Ovary (tissue), 3 donors: ENCODE results near the gene RGP1.

Source experiments
- CTCF ChIP-seq, 3 donors: fragments of 450-650 bp in 2 of 3; fragments of 200-600 bp in 1 of 3; IDR thresholded peaks; one replicate each; pipeline versions ENCODE4 v1.5.1 to v1.8.0; 2016 to 2022; ENCODE audit warnings: antibody characterized with exemption in 3 of 3, mild to moderate bottlenecking in 1 of 3
- EP300 ChIP-seq: sonication (generic); formaldehyde crosslinking; IDR thresholded peaks from one replicate; pipeline ENCODE4 v1.6.1; 2017; ENCODE audit warnings: antibody characterized with exemption
- POLR2A ChIP-seq: fragments of 450-650 bp; IDR thresholded peaks from one replicate; pipeline ENCODE4 v1.6.1; 2017; ENCODE audit warnings: antibody characterized with exemption, mild to moderate bottlenecking, moderate library complexity
- donor health status: DM: no; HTN: no; CAD: no.

DNA sequence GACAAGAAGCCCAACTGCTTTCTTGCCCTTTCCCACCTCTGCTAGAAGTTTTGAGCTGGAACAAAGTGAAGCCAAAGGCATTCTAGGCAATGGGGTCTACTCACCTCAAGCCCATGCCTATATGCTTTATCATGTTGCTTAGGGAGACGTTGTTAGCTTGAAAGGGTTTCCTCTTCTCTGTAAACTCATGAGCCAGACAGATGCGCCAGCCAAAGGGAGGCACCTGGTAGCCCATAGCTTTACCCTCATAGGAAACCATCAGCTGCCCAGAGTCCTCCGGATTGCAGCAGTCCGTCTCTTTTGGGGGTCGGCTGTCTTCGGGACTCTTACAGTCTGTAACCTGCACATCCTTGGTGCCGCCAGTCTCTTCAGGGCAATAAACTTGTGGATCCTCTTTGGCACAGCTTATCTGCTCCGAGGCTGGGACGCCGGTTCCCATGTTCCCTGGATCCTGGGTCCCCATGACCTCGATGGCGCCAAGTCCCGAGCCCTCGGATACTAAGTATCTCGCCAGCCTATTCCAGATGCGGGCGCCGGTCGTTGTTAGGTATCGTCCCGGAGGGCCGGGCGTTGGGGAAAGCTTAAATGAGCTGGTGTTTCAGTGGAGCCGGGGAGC is 737 bp upstream of the RGP1 start:
- TF ChIP-seq POLR2A (no peak), CTCF (IDR thresholded peaks at IDR 0.05) (no peak), EP300 (no peak)
